GM23248 (cell line): ENCODE data around the gene TEAD1.

Experiments used
- EZH2 ChIP-seq: fragments of 200-600 bp; sonication (generic); IDR thresholded peaks from 2 replicates; pipeline ENCODE4 v1.6.1; 2018; ENCODE audit warnings: antibody characterized with exemption, mild to moderate bottlenecking; ENCODE audit not compliant: insufficient read depth, poor library complexity, severe bottlenecking
- EZH2phosphoT487 ChIP-seq: fragments of 200-600 bp; sonication (generic); IDR thresholded peaks from 2 replicates; pipeline ENCODE4 v1.6.1; 2018; ENCODE audit warnings: antibody characterized with exemption, moderate library complexity, mild to moderate bottlenecking, low read depth; ENCODE audit not compliant: insufficient read depth

- no peak for TF ChIP-seq EZH2phosphoT487
- TF ChIP-seq EZH2 = no peak
Measured at GRCh38 chr11:12646478-12646877, 27.7 kb upstream of the TEAD1 start.
